Stimulated activated CD8-positive, alpha-beta memory T cell treated with anti-CD3 and anti-CD28 coated beads, Interleukin-7, amount 100 ng/mL, for 4 hours (primary cell): Measurements from ENCODE around the gene NPY2R.

Source experiments
- DNase-seq, 2 donors: peaks; one replicate each; pipeline ENCODE4 v3.0.0-alpha.2; 2020; ENCODE audit warnings: low read depth in 2 of 2

The NPY2R gene

GRCh38 chr4:155208258-155209054, at the start of gene NPY2R:
NPY2R (plus strand) TSS chr4:155208636; CDS start chr4:155213940, 5,304 bp downstream.
- DNase-seq, result no peak

GRCh38 chr4:155161357-155161756, 47.1 kb upstream of the NPY2R start:
- no peak for DNase-seq

GRCh38 chr4:155164718-155165117, 43.7 kb upstream of the NPY2R start:
- DNase-seq, result no peak

- no peak for DNase-seq
Observed at GRCh38 chr4:155170569-155170968, 37.9 kb upstream of the NPY2R start.

- DNase-seq, result no peak
Observed at GRCh38 chr4:155173371-155173770, 35.1 kb upstream of the NPY2R start.

- DNase-seq, result no peak
Observed at GRCh38 chr4:155174668-155175067, 33.8 kb upstream of the NPY2R start.

- DNase-seq, result no peak
Observed at GRCh38 chr4:155179216-155179615, 29.2 kb upstream of the NPY2R start.

- no peak for DNase-seq
Observed at GRCh38 chr4:155186972-155187371, 21.5 kb upstream of the NPY2R start.

GRCh38 chr4:155187989-155188388, 20.4 kb upstream of the NPY2R start:
- no peak for DNase-seq

- no peak for DNase-seq
Observed at GRCh38 chr4:155190099-155190498, 18.3 kb upstream of the NPY2R start.

- no peak for DNase-seq
Observed at GRCh38 chr4:155197757-155198156, 10.7 kb upstream of the NPY2R start.

GRCh38 chr4:155207534-155208257, 740 bp upstream of the NPY2R start:
- no peak for DNase-seq

- no peak for DNase-seq
Observed at GRCh38 chr4:155220025-155220424, 11.6 kb downstream of the NPY2R start.

- no peak for DNase-seq
Observed at GRCh38 chr4:155227131-155227530, 18.7 kb downstream of the NPY2R start.

- DNase-seq, result no peak
Observed at GRCh38 chr4:155228713-155229112, 20.3 kb downstream of the NPY2R start.

GRCh38 chr4:155232432-155232831, 24.0 kb downstream of the NPY2R start:
- DNase-seq, result no peak

- no peak for DNase-seq
Observed at GRCh38 chr4:155234206-155234605, 25.8 kb downstream of the NPY2R start.

GRCh38 chr4:155237567-155237966, 29.1 kb downstream of the NPY2R start:
- no peak for DNase-seq

- DNase-seq, result no peak
Observed at GRCh38 chr4:155241225-155241624, 32.8 kb downstream of the NPY2R start.

- no peak for DNase-seq
Observed at GRCh38 chr4:155241664-155242063, 33.2 kb downstream of the NPY2R start.

GRCh38 chr4:155245105-155245504, 36.7 kb downstream of the NPY2R start:
- DNase-seq, result no peak

GRCh38 chr4:155248002-155248896, 39.8 kb downstream of the NPY2R start:
- DNase-seq, result no peak
